Panc1 (cell line): ENCODE data around the gene LRRC61. TPM values are rescaled to one million over a fixed set of nuclear protein-coding genes. Genes with fewer than 3 reads are reported as not detected.
"Not testable (repeated sequence)": the region's sequence is repeated elsewhere in the genome, so short reads cannot be mapped to it uniquely, and the experiment has no call there.

Source experiments
- ATAC-seq: fragments of 200-7000 bp; cut with Tn5 transposase; 2 replicates; pipeline ENCODE4 v1.9.1; 2020; ENCODE audit warnings: mild to moderate bottlenecking, moderate library complexity
- BruUV-seq: library from RNA; stranded (reverse); fragments of 400-500 nt; replicated peaks from 2 replicates; lab custom pipeline; 2021; lab: Mats Ljungman, UMichigan
- CTCF ChIA-PET: fragments of 300-600 bp; sonication (Branson Sonifier 250); formaldehyde crosslinking; loops from one replicate; lab custom pipeline; 2022; ENCODE audit warnings: antibody characterized with exemption; lab: Charles Lee
- POLR2A ChIA-PET: fragments of 300-600 bp; sonication (Branson Sonifier 250); formaldehyde crosslinking; loops from one replicate; lab custom pipeline; 2022; ENCODE audit warnings: antibody characterized with exemption; lab: Charles Lee
- DNase-seq: peaks from one replicate; pipeline ENCODE4 v3.0.0-alpha.2; 2010; ENCODE audit warnings: low read depth, low spot score
- H3K27ac ChIP-seq: 2 replicates; pipeline ENCODE4 v1.5.1; 2011; ENCODE audit warnings: mild to moderate bottlenecking, low read length, inconsistent platforms
- H3K27me3 ChIP-seq: fragments of 200-500 bp; sonication (Bioruptor generic); 2 replicates; pipeline ENCODE4 v1.6.0; 2014; ENCODE audit warnings: low read length, inconsistent platforms; ENCODE audit not compliant: control insufficient read depth, insufficient read depth
- H3K36me3 ChIP-seq: fragments of 200-500 bp; sonication (Bioruptor generic); 2 replicates; pipeline ENCODE4 v1.5.1; 2014; ENCODE audit warnings: inconsistent platforms, mild to moderate bottlenecking, low read length, moderate library complexity; ENCODE audit not compliant: control insufficient read depth, insufficient read depth
- H3K4me1 ChIP-seq: 2 replicates; pipeline ENCODE4 v1.5.1; 2011; ENCODE audit warnings: inconsistent platforms, mild to moderate bottlenecking, low read length, moderate library complexity; ENCODE audit not compliant: control insufficient read depth, insufficient read depth
- H3K4me3 ChIP-seq, 2 experiments: 2 replicates each; pipeline ENCODE4 v1.5.1; 2011 to 2012; ENCODE audit warnings: low read depth in 2 of 2, low read length in 2 of 2, mild to moderate bottlenecking in 2 of 2, inconsistent platforms in 1 of 2, moderate library complexity in 1 of 2
- H3K9me3 ChIP-seq: fragments of 200-500 bp; sonication (Bioruptor generic); 2 replicates; pipeline ENCODE4 v1.5.1; 2014; ENCODE audit warnings: low read depth, mild to moderate bottlenecking, inconsistent platforms, low read length, moderate library complexity; ENCODE audit not compliant: control insufficient read depth, insufficient read depth
- CTCF ChIP-seq: fragments of 450-650 bp; IDR thresholded peaks from 2 replicates; pipeline ENCODE4 v1.5.1; 2017; ENCODE audit warnings: mild to moderate bottlenecking
- in situ Hi-C: cut with HindIII; loops from 2 replicates; pipeline ENCODE4 v1.10.0; 2016; ENCODE audit warnings: low sequenced_read_pairs, low pct_unique_long_range_greater_than_20kb
- intact Hi-C: fragments of 100-400 bp; cut with micrococcal nuclease; formaldehyde crosslinking; loops from one replicate; pipeline ENCODE4 v1.10.0; 2022; ENCODE audit not compliant: unreplicated experiment
- total RNA-seq: library from RNA; stranded (reverse); gene quantifications from one replicate; pipeline ENCODE4 v1.2.1, GENCODE V29; 2021; ENCODE audit not compliant: unreplicated experiment

LRRC61 gene
- total RNA-seq, 1 experiment from 2014 or later, result 13.8 TPM

GRCh38 chr7:150281681-150282403 lies 41.3 kb upstream of the LRRC61 start:
- H3K4me3 ChIP-seq, in situ Hi-C loops, CTCF ChIA-PET, H3K27me3 ChIP-seq, ATAC-seq, POLR2A ChIA-PET, H3K36me3 ChIP-seq, DNase-seq, H3K4me1 ChIP-seq, H3K27ac ChIP-seq, H3K9me3 ChIP-seq, BruUV-seq: not testable (repeated sequence)
- intact Hi-C loops, result loop anchor here (10.0 kb wide), 2 partner anchors 143 to 473 kb away; no protein-coding TSS in a partner anchor

GRCh38 chr7:150283111-150283510 lies 40.0 kb upstream of the LRRC61 start:
- intact Hi-C loops, result loop anchor here (10.0 kb wide), 2 partner anchors 142 to 472 kb away; no protein-coding TSS in a partner anchor
- CTCF ChIA-PET, in situ Hi-C loops: not testable (repeated sequence)

GRCh38 chr7:150283608-150284007 lies 39.5 kb upstream of the LRRC61 start:
- CTCF ChIA-PET, in situ Hi-C loops, H3K27ac ChIP-seq, H3K27me3 ChIP-seq, H3K9me3 ChIP-seq, POLR2A ChIA-PET, DNase-seq, BruUV-seq, H3K4me1 ChIP-seq, H3K4me3 ChIP-seq, H3K36me3 ChIP-seq: not testable (repeated sequence)
- intact Hi-C loops, result loop anchor here (10.0 kb wide), 2 partner anchors 141 to 471 kb away; no protein-coding TSS in a partner anchor
- peak; percentile 80 for ATAC-seq

More at GRCh38 chr7:150283111-150283510, 40.0 kb upstream of the LRRC61 start:
- ATAC-seq, H3K36me3 ChIP-seq, H3K4me1 ChIP-seq, H3K4me3 ChIP-seq, H3K27me3 ChIP-seq, POLR2A ChIA-PET, DNase-seq, BruUV-seq, H3K27ac ChIP-seq, H3K9me3 ChIP-seq: not testable (repeated sequence)

GRCh38 chr7:150285849-150286754 lies 37.1 kb upstream of the LRRC61 start:
- H3K4me3 ChIP-seq, H3K27ac ChIP-seq, BruUV-seq, H3K9me3 ChIP-seq, in situ Hi-C loops, H3K27me3 ChIP-seq, H3K36me3 ChIP-seq, H3K4me1 ChIP-seq, DNase-seq, POLR2A ChIA-PET: not testable (repeated sequence)
- ATAC-seq, result peak; percentile 96
- TF ChIP-seq CTCF, result peak; percentile 86
- intact Hi-C loops, result loop anchor here (10.0 kb wide), 2 partner anchors 139 to 469 kb away; no protein-coding TSS in a partner anchor
- CTCF ChIA-PET, result interaction anchor here (0.7 kb wide), 1 partner anchor 71 kb away, joined by 3 read pairs; no protein-coding TSS in a partner anchor

- intact Hi-C loops, result loop anchor here (10.0 kb wide), 2 partner anchors 137 to 467 kb away; no protein-coding TSS in a partner anchor
- DNase-seq, H3K36me3 ChIP-seq, H3K27ac ChIP-seq, H3K4me1 ChIP-seq, ATAC-seq, in situ Hi-C loops, H3K4me3 ChIP-seq, BruUV-seq, POLR2A ChIA-PET, CTCF ChIA-PET, H3K9me3 ChIP-seq, H3K27me3 ChIP-seq: not testable (repeated sequence)
Observed at GRCh38 chr7:150287815-150288214, 35.3 kb upstream of the LRRC61 start.

- H3K9me3 ChIP-seq, H3K36me3 ChIP-seq, DNase-seq, H3K27me3 ChIP-seq, ATAC-seq, H3K27ac ChIP-seq, H3K4me1 ChIP-seq, H3K4me3 ChIP-seq, in situ Hi-C loops, POLR2A ChIA-PET, CTCF ChIA-PET, BruUV-seq: not testable (repeated sequence)
- intact Hi-C loops, result loop anchor here (10.0 kb wide), 2 partner anchors 136 to 466 kb away; no protein-coding TSS in a partner anchor
Observed at GRCh38 chr7:150288816-150289215, 34.3 kb upstream of the LRRC61 start.
